A673 (cell line): ENCODE measurements around the gene CETP. TPM values are rescaled to one million over a fixed set of nuclear protein-coding genes. Genes with fewer than 3 reads are reported as not detected.
A peak's percentile ranks its signal among the peaks of the same experiment; 100 is the strongest.

Experiments
- BruUV-seq: library from RNA; stranded (reverse); fragments of 400-500 nt; replicated peaks from 2 replicates; lab custom pipeline; 2021; lab: Mats Ljungman, UMichigan
- CTCF ChIA-PET: fragments of 300-600 bp; sonication (Branson Sonifier 250); formaldehyde crosslinking; loops from one replicate; lab custom pipeline; 2022; ENCODE audit warnings: antibody characterized with exemption; lab: Charles Lee
- POLR2A ChIA-PET: fragments of 300-600 bp; sonication (Branson Sonifier 250); formaldehyde crosslinking; loops from one replicate; lab custom pipeline; 2022; ENCODE audit warnings: antibody characterized with exemption; ENCODE audit not compliant: low non-redundant PET; lab: Charles Lee
- DNase-seq: peaks from one replicate; pipeline ENCODE4 v3.0.0-alpha.2; 2015; ENCODE audit warnings: low spot score
- H3K27ac ChIP-seq: fragments of 200-600 bp; sonication (generic); 2 replicates; pipeline ENCODE4 v1.5.1; 2016; ENCODE audit warnings: mixed run types, low read depth, mild to moderate bottlenecking, mixed read lengths, antibody characterized with exemption, low read length; ENCODE audit not compliant: poor library complexity, severe bottlenecking
- H3K27me3 ChIP-seq: fragments of 200-600 bp; sonication (generic); replicated peaks from 2 replicates; pipeline ENCODE4 v1.6.1; 2017; ENCODE audit warnings: mixed run types, low read depth, mild to moderate bottlenecking, mixed read lengths, antibody characterized with exemption, low read length; ENCODE audit not compliant: insufficient read depth, poor library complexity
- H3K36me3 ChIP-seq: fragments of 200-600 bp; sonication (generic); 2 replicates; pipeline ENCODE4 v1.6.1; 2016; ENCODE audit warnings: mixed run types, mild to moderate bottlenecking, mixed read lengths, antibody characterized with exemption, low read length; ENCODE audit not compliant: insufficient read depth, poor library complexity, severe bottlenecking
- H3K4me1 ChIP-seq: fragments of 200-600 bp; sonication (generic); 2 replicates; pipeline ENCODE4 v1.6.1; 2017; ENCODE audit warnings: mixed run types, mild to moderate bottlenecking, mixed read lengths, antibody characterized with exemption, low read length; ENCODE audit not compliant: insufficient read depth, poor library complexity, severe bottlenecking
- H3K4me3 ChIP-seq: fragments of 200-600 bp; sonication (generic); 2 replicates; pipeline ENCODE4 v1.5.1; 2016; ENCODE audit warnings: low read depth, mixed run types, mild to moderate bottlenecking, mixed read lengths, low read length; ENCODE audit not compliant: poor library complexity, severe bottlenecking
- H3K9me3 ChIP-seq: fragments of 200-600 bp; sonication (generic); 2 replicates; pipeline ENCODE4 v1.6.1; 2016; ENCODE audit warnings: mixed run types, low read depth, mild to moderate bottlenecking, mixed read lengths, antibody characterized with exemption, low read length; ENCODE audit not compliant: poor library complexity, severe bottlenecking
- CTCF ChIP-seq: fragments of 300-800, 200-600 bp; sonication (generic); conservative IDR thresholded peaks from 2 replicates; pipeline ENCODE4 v1.5.1; 2017; ENCODE audit warnings: low read depth, mild to moderate bottlenecking, antibody characterized with exemption, low read length, moderate library complexity, mixed read lengths
- EZH2 ChIP-seq: fragments of 200-600 bp; sonication (generic); IDR thresholded peaks from 2 replicates; pipeline ENCODE4 v1.6.1; 2017; ENCODE audit warnings: borderline replicate concordance, low read depth, mild to moderate bottlenecking, mixed read lengths, antibody characterized with exemption, low read length; ENCODE audit not compliant: poor library complexity, severe bottlenecking
- intact Hi-C: fragments of 100-400 bp; cut with micrococcal nuclease; formaldehyde crosslinking; loops from one replicate; pipeline ENCODE4 v1.10.0; 2022; ENCODE audit not compliant: unreplicated experiment
- total RNA-seq: library from RNA; stranded (reverse); gene quantifications from 2 replicates; pipeline ENCODE4 v1.2.3, GENCODE V29; 2021

CETP gene
- total RNA-seq, 1 experiment from 2014 or later, result not detected

- TF ChIP-seq EZH2 (no peak), CTCF (no peak)
- Histone ChIP-seq H3K4me1 (no peaks in the 10 kb centered on the region), H3K36me3 (no peaks in the 10 kb centered on the region), H3K4me3 (no peak overlapping the region), H3K27ac (no peak overlapping the region), H3K9me3 (no peaks in the 10 kb centered on the region), H3K27me3 (no peaks in the 10 kb centered on the region)
- intact Hi-C loops, result no loop called here
- ChIA-PET CTCF (no interaction called here), POLR2A (no interaction called here)
- no TSS peak for BruUV-seq
- DNase-seq, result no peak
Observed at GRCh38 chr16:56999409-57000270, 37.9 kb downstream of the CETP start.

- Histone ChIP-seq H3K27ac (no peak overlapping the region), H3K4me3 (no peak overlapping the region), H3K36me3 (no peaks in the 10 kb centered on the region), H3K27me3 (no peaks in the 10 kb centered on the region), H3K9me3 (no peaks in the 10 kb centered on the region), H3K4me1 (no peaks in the 10 kb centered on the region)
- ChIA-PET POLR2A (no interaction called here), CTCF (no interaction called here)
- DNase-seq, result peak; percentile 49
- intact Hi-C loops, result no loop called here
- no TSS peak for BruUV-seq
- no peak for TF ChIP-seq CTCF
- no peak for TF ChIP-seq EZH2
Observed at GRCh38 chr16:57000271-57001025, 38.7 kb downstream of the CETP start.

GRCh38 chr16:57001026-57001679 is 39.4 kb downstream of the CETP start:
- no peaks in the 10 kb centered on the region for H3K4me1 ChIP-seq
- no peak overlapping the region for H3K4me3 ChIP-seq
- no peaks in the 10 kb centered on the region for H3K9me3 ChIP-seq
- POLR2A ChIA-PET, result no interaction called here
- CTCF ChIA-PET, result no interaction called here
- intact Hi-C loops, result no loop called here
- BruUV-seq, result no TSS peak
- no peak for DNase-seq
- no peaks in the 10 kb centered on the region for H3K27me3 ChIP-seq
- TF ChIP-seq EZH2 (no peak), CTCF (no peak)
- H3K27ac ChIP-seq, result no peak overlapping the region
- H3K36me3 ChIP-seq, result no peaks in the 10 kb centered on the region
